ENCODE data around the gene TCAIM.
"Not testable (repeated sequence)": the region's sequence is repeated elsewhere in the genome, so short reads cannot be mapped to it uniquely, and the experiment has no call there.

The TCAIM gene

GRCh38 chr3:44338010-44338827 is at the start of gene TCAIM:
Gene TCAIM (plus strand): TSS chr3:44338766. CDS start chr3:44354783, 16,017 bp downstream.
- peak; percentile 99 for DNase-seq

- DNase-seq: peak; percentile 8
Measured at GRCh38 chr3:44289882-44290462, 48.6 kb upstream of the TCAIM start.

- no peak for DNase-seq
Measured at GRCh38 chr3:44292276-44292675, 46.3 kb upstream of the TCAIM start.

- no peak for DNase-seq
Measured at GRCh38 chr3:44292947-44293346, 45.6 kb upstream of the TCAIM start.

- no peak for DNase-seq
Measured at GRCh38 chr3:44297255-44297654, 41.3 kb upstream of the TCAIM start.

GRCh38 chr3:44301746-44302145 is 36.8 kb upstream of the TCAIM start:
- no peak for DNase-seq

- DNase-seq: no peak
Measured at GRCh38 chr3:44309500-44309899, 29.1 kb upstream of the TCAIM start.

GRCh38 chr3:44318891-44319311 is 19.7 kb upstream of the TCAIM start:
- peak; percentile 51 for DNase-seq

- DNase-seq: no peak
Measured at GRCh38 chr3:44321335-44321734, 17.2 kb upstream of the TCAIM start.

- peak; percentile 88 for DNase-seq
Measured at GRCh38 chr3:44323341-44323955, 15.1 kb upstream of the TCAIM start.

GRCh38 chr3:44324584-44324983 is 14.0 kb upstream of the TCAIM start:
- DNase-seq: no peak

- peak; percentile 9 for DNase-seq
Measured at GRCh38 chr3:44326019-44326418, 12.5 kb upstream of the TCAIM start.

GRCh38 chr3:44326515-44326914 is 12.1 kb upstream of the TCAIM start:
- DNase-seq: no peak

GRCh38 chr3:44329946-44330345 is 8.6 kb upstream of the TCAIM start:
- DNase-seq: no peak

GRCh38 chr3:44330444-44330843 is 8.1 kb upstream of the TCAIM start:
- DNase-seq: no peak

GRCh38 chr3:44334326-44334725 is 4.2 kb upstream of the TCAIM start:
- no peak for DNase-seq

GRCh38 chr3:44337248-44337785 is 1.2 kb upstream of the TCAIM start:
- no peak for DNase-seq

- no peak for DNase-seq
Measured at GRCh38 chr3:44338828-44339127, 212 bp downstream of the TCAIM start.

- DNase-seq: no peak
Measured at GRCh38 chr3:44339181-44340057, 853 bp downstream of the TCAIM start.

- peak; percentile 43 for DNase-seq
Measured at GRCh38 chr3:44340058-44340395, 1.5 kb downstream of the TCAIM start.

- DNase-seq: no peak
Measured at GRCh38 chr3:44342176-44342790, 3.7 kb downstream of the TCAIM start.

- no peak for DNase-seq
Measured at GRCh38 chr3:44343421-44343820, 4.9 kb downstream of the TCAIM start.

GRCh38 chr3:44346590-44346989 is 8.0 kb downstream of the TCAIM start:
- DNase-seq: not testable (repeated sequence)

Measured in hematopoietic multipotent progenitor cell treated with erythropoietin and hydrocortisone succinate and interleukin-3 and kit ligand, for 6 days (in vitro differentiated cells).